ENCODE measurements around the gene NHERF2.
"Not testable (repeated sequence)": the region's sequence is repeated elsewhere in the genome, so short reads cannot be mapped to it uniquely, and the experiment has no call there.

The NHERF2 gene

GRCh38 chr16:2003827-2004641 is 22.7 kb upstream of the NHERF2 start:
- intact Hi-C loops (cut with DNase I) = no loop called here

GRCh38 chr16:2004795-2005517 is 21.7 kb upstream of the NHERF2 start:
- intact Hi-C loops (cut with DNase I) = no loop called here
- DNase-seq = no peak

More at GRCh38 chr16:2003827-2004641, 22.7 kb upstream of the NHERF2 start:
- peak in 41 of 42 donors; percentile 42 to 90 (median 77) for DNase-seq

- DNase-seq = peak in 1 of 42 donors; percentile 16
- intact Hi-C loops (cut with DNase I) = no loop called here
Observed at GRCh38 chr16:2005646-2006045, 21.1 kb upstream of the NHERF2 start.

- DNase-seq = no peak
- intact Hi-C loops (cut with DNase I) = no loop called here
Observed at GRCh38 chr16:2006317-2006716, 20.4 kb upstream of the NHERF2 start.

GRCh38 chr16:2007081-2007836 is 19.4 kb upstream of the NHERF2 start:
- intact Hi-C loops (cut with DNase I) = no loop called here
- no peak for DNase-seq

GRCh38 chr16:2008009-2008526 is 18.6 kb upstream of the NHERF2 start:
- intact Hi-C loops (cut with DNase I) = no loop called here
- DNase-seq = no peak

- intact Hi-C loops (cut with DNase I) = no loop called here
- no peak for DNase-seq
Observed at GRCh38 chr16:2008631-2009163, 18.0 kb upstream of the NHERF2 start.

- intact Hi-C loops (cut with DNase I) = no loop called here
- DNase-seq = peak in 1 of 42 donors; percentile 28
Observed at GRCh38 chr16:2009164-2009711, 17.5 kb upstream of the NHERF2 start.

GRCh38 chr16:2009791-2010510 is 16.8 kb upstream of the NHERF2 start, which contains the start of gene ZNF598:
TSS of gene ZNF598 (minus strand) at chr16:2009821.
- peak; percentile 49 to 93 (median 86) for DNase-seq
- intact Hi-C loops (cut with DNase I) = no loop called here

GRCh38 chr16:2011726-2012125 is 15.0 kb upstream of the NHERF2 start:
- intact Hi-C loops (cut with DNase I); DNase-seq: not testable (repeated sequence)

GRCh38 chr16:2013527-2013926 is 13.2 kb upstream of the NHERF2 start:
- no peak for DNase-seq
- intact Hi-C loops (cut with DNase I) = no loop called here

- no peak for DNase-seq
- intact Hi-C loops (cut with DNase I) = no loop called here
Observed at GRCh38 chr16:2015117-2015946, 11.4 kb upstream of the NHERF2 start.

- no peak for DNase-seq
- intact Hi-C loops (cut with DNase I) = no loop called here
Observed at GRCh38 chr16:2015947-2016208, 10.8 kb upstream of the NHERF2 start.

GRCh38 chr16:2016407-2016922 is 10.2 kb upstream of the NHERF2 start:
- DNase-seq = no peak
- intact Hi-C loops (cut with DNase I) = no loop called here

- DNase-seq = no peak
- intact Hi-C loops (cut with DNase I) = no loop called here
Observed at GRCh38 chr16:2019518-2019920, 7.2 kb upstream of the NHERF2 start, which contains the start of gene NPW. TSS of gene NPW (plus strand) at chr16:2019785.

- intact Hi-C loops (cut with DNase I) = loop anchor here (5.0 kb wide), 1 partner anchor 137 kb away; the partner anchor contains the start of gene TRAF7
- no peak for DNase-seq
Observed at GRCh38 chr16:2019921-2020831, 6.5 kb upstream of the NHERF2 start.

Measured in head of caudate nucleus (tissue), 42 donors.